ENCODE results near the gene TMEM140. TPM values are rescaled to one million over a fixed set of nuclear protein-coding genes. Genes with fewer than 3 reads are reported as not detected.
"Not testable (repeated sequence)": the region's sequence is repeated elsewhere in the genome, so short reads cannot be mapped to it uniquely, and the experiment has no call there.

Gene TMEM140
- total and polyA plus RNA-seq, 2 of the 13 experiments (the other 11 are each of a cell fraction or from before 2014, with no cell fraction given) = 9.2 to 21.7 TPM

DNA sequence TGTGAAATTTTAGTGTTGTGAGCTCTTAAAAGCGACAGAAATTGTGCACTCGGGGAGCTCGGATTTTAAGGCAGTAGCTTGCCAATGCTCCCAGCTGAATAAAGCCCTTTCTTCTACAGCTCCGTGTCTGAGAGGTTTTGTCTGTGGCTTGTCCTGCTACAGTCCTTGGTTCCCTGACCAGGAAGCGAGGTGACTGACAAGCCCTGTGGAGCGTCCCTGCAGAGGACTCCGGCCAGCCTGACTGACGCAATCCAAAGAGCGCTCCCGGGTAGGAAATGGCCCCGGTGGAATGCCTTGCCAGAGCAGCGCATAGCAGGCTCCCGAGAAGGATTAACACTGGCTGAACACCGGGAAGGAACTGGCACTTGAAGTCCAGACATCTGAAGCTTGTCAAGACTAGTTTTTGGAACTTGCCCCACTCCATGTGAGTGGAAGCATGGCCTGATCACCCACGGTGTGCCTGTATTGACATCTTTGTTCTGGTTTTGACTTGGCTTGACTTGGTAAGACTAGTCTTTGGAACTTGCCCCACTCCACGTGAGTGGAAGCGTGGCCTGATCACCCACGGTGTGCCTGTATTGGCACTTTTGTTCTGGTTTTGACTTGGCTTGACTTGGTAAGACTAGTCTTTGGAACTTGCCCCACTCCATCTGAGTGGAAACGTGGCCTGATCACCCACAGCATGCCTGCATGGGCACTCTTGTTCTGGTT is 23.9 kb downstream of the TMEM140 start (continued):
- TF ChIP-seq XRCC5 (optimal IDR thresholded peaks at IDR 0.05; ENCODE audit: low read length) (peak; percentile 18), KAT8 (CRISPR knock-in tag; IDR thresholded peaks at IDR 0.05) (peak; percentile 49; the same call in 1 of the 2 replicates), RBFOX2 (IDR thresholded peaks at IDR 0.05; ENCODE audit: low read depth, low read length) (peak; percentile 51), AGO2 (optimal IDR thresholded peaks at IDR 0.05; ENCODE audit: low read depth, low read length) (peak; percentile 22), ZNF781 (CRISPR knock-in tag; IDR thresholded peaks at IDR 0.05; ENCODE audit: borderline replicate concordance, not compliant biosample characterization) (peak; percentile 30), MXI1 (IDR thresholded peaks at IDR 0.05; ENCODE audit: borderline replicate concordance, low read depth, low read length) (peak; percentile 42; the same call in 1 of the 3 replicates), KDM2A (CRISPR knock-in tag; IDR thresholded peaks at IDR 0.05; ENCODE audit: borderline replicate concordance, low read depth) (peak; percentile 66; the same call in 1 of the 2 replicates), STAG1 (CRISPR knock-in tag; IDR thresholded peaks at IDR 0.05) (peak; percentile 2; the same call in 1 of the 2 replicates), THAP11 (CRISPR knock-in tag; IDR thresholded peaks at IDR 0.05) (peak; percentile 45; the same call in 1 of the 2 replicates), PITX1 (CRISPR knock-in tag; IDR thresholded peaks at IDR 0.05) (peak; percentile 68), CREB1 (IDR thresholded peaks at IDR 0.05) (peak; percentile 17; the same call in 1 of the 2 replicates), CREB1 (CRISPR knock-in tag; IDR thresholded peaks at IDR 0.05) (peak; percentile 46), ZHX2 (IDR thresholded peaks at IDR 0.05; ENCODE audit: low read depth) (0 out of 2 replicates have a peak, but pooled peaks have one; percentile 28), ZFY (CRISPR knock-in tag; IDR thresholded peaks at IDR 0.05) (peak; percentile 51), HIVEP1 (CRISPR knock-in tag; IDR thresholded peaks at IDR 0.05) (peak; percentile 50; the same call in 1 of the 2 replicates), ARNT2 (CRISPR knock-in tag; IDR thresholded peaks at IDR 0.05; ENCODE audit: low read depth) (peak; percentile 27; the same call in 1 of the 2 replicates)
- TF ChIP-seq, protein P1, sequence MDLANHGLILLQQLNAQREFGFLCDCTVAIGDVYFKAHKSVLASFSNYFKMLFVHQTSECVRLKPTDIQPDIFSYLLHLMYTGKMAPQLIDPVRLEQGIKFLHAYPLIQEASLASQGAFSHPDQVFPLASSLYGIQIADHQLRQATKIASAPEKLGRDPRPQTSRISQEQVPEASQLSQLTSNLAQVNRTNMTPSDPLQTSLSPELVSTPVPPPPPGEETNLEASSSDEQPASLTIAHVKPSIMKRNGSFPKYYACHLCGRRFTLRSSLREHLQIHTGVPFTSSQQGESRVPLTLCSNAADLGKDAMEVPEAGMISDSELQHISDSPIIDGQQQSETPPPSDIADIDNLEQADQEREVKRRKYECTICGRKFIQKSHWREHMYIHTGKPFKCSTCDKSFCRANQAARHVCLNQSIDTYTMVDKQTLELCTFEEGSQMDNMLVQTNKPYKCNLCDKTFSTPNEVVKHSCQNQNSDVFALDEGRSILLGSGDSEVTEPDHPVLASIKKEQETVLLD (CRISPR knock-in tag; IDR thresholded peaks at IDR 0.05; ENCODE audit: low read depth) = 0 out of 2 replicates have a peak, but pooled peaks have one; percentile 31
- not testable (repeated sequence) for TF ChIP-seq ZHX2 (CRISPR knock-in tag; IDR thresholded peaks at IDR 0.05; ENCODE audit: borderline replicate concordance)
- TF ChIP-seq, protein P2, sequence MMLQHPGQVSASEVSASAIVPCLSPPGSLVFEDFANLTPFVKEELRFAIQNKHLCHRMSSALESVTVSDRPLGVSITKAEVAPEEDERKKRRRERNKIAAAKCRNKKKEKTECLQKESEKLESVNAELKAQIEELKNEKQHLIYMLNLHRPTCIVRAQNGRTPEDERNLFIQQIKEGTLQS (CRISPR knock-in tag; IDR thresholded peaks at IDR 0.05) = peak; percentile 72
